Sigmoid colon (tissue), 4 donors: ENCODE results near the gene CRYBB3.
"Not testable (repeated sequence)": the region's sequence is repeated elsewhere in the genome, so short reads cannot be mapped to it uniquely, and the experiment has no call there.

Experiments used
- CTCF ChIP-seq, 4 experiments: fragments of 450-650 bp in 3 of 4; fragments of 200-600 bp in 1 of 4; IDR thresholded peaks; one replicate each; pipeline ENCODE4 v1.5.1; 2016 to 2019; ENCODE audit warnings: antibody characterized with exemption in 4 of 4, mild to moderate bottlenecking in 3 of 4, moderate library complexity in 2 of 4
- EP300 ChIP-seq, 4 donors: sonication (generic); formaldehyde crosslinking; IDR thresholded peaks; one replicate each; pipeline ENCODE4 v1.6.1; 2017; ENCODE audit warnings: antibody characterized with exemption in 4 of 4
- POLR2AphosphoS5 ChIP-seq, 4 donors: sonication (generic); formaldehyde crosslinking; IDR thresholded peaks; one replicate each; pipeline ENCODE4 v1.6.1; 2017; ENCODE audit warnings: antibody characterized with exemption in 4 of 4

- not testable (repeated sequence) for TF ChIP-seq CTCF, EP300, POLR2AphosphoS5 (IDR thresholded peaks at IDR 0.05)
Observed at GRCh38 chr22:25204547-25204946, 4.9 kb downstream of the CRYBB3 start.
